Stimulated activated CD4-positive, alpha-beta T cell treated with anti-CD3 and anti-CD28 coated beads, TNF-alpha, amount 100 ng/mL, for 1 hour (primary cell): Measurements from ENCODE around the gene TUBD1.
"Not testable (repeated sequence)": the region's sequence is repeated elsewhere in the genome, so short reads cannot be mapped to it uniquely, and the experiment has no call there.

Source experiments
- DNase-seq, 3 donors: peaks; one replicate each; pipeline ENCODE4 v3.0.0-alpha.2; 2020; ENCODE audit warnings: low read depth in 3 of 3, low spot score in 1 of 3

Gene TUBD1, protein sequence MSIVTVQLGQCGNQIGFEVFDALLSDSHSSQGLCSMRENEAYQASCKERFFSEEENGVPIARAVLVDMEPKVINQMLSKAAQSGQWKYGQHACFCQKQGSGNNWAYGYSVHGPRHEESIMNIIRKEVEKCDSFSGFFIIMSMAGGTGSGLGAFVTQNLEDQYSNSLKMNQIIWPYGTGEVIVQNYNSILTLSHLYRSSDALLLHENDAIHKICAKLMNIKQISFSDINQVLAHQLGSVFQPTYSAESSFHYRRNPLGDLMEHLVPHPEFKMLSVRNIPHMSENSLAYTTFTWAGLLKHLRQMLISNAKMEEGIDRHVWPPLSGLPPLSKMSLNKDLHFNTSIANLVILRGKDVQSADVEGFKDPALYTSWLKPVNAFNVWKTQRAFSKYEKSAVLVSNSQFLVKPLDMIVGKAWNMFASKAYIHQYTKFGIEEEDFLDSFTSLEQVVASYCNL

GRCh38 chr17:59892924-59893675 is at the start of gene TUBD1, which contains the start of gene RPS6KB1:
Gene TUBD1, minus strand, starts transcription at chr17:59892943. Its CDS starts 1,941 bp downstream, at chr17:59891002.
Gene RPS6KB1, plus strand, starts transcription at chr17:59893121. Its CDS starts 64 bp downstream, at chr17:59893185.
- peak; percentile 87 to 97 (median 97) for DNase-seq

GRCh38 chr17:59941131-59941530 is 48.4 kb upstream of the TUBD1 start:
- no peak for DNase-seq

GRCh38 chr17:59940697-59941096 is 48.0 kb upstream of the TUBD1 start:
- not testable (repeated sequence) for DNase-seq

DNA sequence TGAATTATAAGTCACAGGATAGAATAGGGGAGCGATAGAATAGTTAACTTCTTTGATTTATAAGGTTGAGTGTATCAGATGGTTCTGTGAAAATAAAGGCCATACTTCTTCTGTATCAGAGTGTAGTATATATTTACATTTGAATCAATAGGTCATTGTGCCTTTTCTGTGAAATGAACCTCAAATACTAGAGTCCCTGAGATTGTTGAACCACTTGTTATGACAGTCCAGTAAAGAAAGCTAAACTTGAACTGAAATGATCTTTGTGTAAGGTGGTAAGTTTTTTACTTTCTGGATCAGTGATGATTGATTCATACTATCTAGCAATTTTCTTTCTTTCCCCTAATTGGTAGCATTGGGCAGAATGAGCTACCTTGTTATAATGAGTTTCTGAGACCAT is 40.6 kb upstream of the TUBD1 start:
- DNase-seq, result not testable (repeated sequence)

DNA sequence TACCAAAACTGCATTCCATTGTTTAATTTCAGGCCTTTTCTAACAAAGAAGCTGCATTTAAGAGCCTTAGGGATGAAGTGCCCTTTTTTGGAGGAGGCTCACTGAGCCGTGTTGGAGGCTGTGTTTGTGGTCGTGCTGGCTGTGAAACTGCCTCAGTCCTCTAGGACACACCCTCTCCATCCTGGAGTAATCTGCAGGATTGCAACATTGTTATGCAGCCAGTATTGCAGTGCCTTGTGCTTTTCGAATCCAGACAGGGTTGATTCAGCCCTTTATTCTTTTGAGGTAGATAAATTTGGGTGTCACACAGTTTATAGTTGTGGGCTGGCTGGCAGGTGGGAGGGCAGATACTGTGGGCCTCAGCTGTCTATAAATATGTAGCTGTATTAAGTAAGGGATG is 38.0 kb upstream of the TUBD1 start:
- not testable (repeated sequence) for DNase-seq

DNA sequence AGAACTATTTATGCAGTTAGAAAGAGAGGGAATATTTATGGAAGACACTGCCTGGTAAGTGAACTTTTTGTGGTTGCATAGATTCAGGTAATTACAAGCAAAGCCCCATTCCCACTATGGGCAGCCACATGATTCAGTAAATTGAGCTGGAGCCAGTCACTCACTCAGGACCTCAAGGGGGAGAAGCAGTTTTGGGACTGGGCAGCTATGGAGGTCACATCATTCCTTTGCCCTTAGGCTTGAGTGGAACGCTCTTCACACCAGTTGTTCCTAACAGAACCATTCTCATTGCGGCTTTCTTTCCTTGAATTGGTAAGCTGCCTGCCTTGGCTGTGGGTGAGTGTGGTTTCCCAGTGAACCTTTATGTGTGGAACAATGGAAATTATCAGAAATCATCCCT is 37.4 kb upstream of the TUBD1 start:
- DNase-seq, result not testable (repeated sequence)

DNA sequence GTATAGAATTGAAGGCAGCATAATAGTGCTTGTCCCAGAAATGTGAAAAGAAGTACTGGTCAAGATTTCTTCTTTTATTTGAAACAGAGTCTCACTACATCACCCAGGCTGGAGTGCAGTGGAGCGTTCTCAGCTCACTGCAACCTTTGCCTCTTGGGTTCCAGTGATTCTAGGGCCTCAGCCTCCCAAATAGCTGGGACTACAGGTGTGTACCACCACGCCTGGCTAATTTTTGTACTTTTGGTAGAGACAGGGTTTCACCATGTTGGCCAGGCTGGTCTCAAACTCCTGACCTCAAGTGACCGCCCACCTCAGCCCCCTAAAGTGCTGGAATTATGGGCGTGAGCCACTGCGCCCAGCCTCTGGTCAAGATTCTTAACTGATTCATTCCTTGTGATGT is 27.9 kb upstream of the TUBD1 start:
- not testable (repeated sequence) for DNase-seq

DNA sequence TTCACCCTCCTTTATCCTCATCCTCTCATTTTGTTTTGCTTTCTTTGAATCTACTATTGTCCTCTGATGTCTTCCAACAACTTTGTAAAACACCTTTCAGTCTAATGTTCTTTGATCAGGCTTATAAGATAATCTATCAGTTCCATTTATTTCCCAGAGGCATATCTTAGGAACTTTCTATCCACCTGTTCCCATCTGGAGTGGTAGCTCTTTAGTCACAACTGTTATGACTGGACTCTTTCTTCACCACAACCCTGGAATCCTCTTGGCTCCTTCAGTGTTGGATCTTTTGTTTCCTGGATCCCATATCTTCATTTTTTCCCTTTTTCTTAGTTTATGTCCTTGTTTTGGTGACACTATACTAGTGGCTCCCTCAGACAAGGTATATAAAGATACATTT is 23.7 kb upstream of the TUBD1 start:
- DNase-seq, result no peak

DNA sequence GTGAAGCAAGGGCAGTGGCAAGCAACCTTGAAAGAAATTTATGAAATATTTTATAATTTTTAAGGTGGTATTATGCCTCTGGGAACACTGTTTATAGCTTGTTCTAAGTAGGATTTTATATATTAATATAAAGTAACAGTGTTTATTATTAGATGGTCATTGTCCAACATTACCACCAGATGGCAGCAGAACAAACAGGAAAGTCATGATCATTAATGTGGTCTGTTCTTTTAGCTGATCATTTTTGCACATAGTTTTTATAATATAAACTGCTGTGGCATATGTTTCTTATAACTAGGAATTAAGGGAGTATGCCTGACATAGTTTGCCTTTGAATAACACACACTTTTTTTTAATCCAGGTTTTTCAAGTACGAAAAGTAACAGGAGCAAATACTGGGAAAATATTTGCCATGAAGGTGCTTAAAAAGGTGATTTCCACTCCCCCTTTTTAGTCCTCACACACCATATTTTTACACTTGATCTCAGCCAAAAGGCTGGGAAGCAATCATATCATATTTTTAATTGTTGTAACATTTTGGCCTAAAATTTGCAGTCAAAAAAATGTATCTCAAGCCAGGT is 21.6 kb upstream of the TUBD1 start:
- no peak for DNase-seq

DNA sequence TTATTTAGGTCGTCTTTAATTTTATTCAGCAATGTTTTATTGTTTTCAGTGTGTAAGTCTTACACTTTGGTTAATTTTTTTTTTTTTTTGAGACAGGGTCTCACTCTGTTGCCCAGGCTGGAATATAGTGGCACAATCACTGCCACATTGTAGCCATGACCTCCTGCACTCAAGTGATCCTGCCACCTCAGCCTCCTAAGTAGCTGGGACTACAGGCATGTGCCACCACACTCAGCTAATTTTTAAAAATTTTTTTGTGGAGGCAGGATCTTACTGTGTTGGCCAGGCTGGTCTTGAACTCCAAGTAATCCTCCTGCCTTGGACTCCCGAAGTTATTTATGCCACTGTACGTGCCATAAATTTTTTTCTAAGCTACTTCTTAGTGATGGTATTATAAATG is 14.7 kb upstream of the TUBD1 start:
- DNase-seq, result no peak

- no peak for DNase-seq
These were observed 10.7 kb upstream of the TUBD1 start for GRCh38 chr17:59903455-59903854.

DNA sequence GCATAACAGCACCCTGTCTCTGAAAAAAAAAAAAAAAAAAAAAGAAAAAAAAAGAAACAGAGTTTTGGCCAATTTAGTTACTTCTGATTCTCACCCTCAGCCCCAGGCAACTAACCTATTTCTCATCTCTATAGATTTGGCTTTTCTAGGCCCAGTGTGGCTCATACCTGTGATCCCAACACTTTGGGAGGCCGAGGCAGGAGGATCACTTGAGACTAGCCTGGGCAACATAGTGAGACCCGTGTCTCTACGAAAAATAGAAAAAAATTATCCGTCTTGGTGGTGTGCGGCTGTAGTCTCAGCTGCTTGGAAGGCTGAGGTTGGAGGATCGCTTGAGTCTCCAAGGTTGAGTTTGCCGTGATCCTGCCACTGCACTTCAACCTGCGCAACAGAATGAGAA is 8.9 kb upstream of the TUBD1 start:
- DNase-seq, result no peak

GRCh38 chr17:59899099-59899498 is 6.4 kb upstream of the TUBD1 start:
- no peak for DNase-seq

DNA sequence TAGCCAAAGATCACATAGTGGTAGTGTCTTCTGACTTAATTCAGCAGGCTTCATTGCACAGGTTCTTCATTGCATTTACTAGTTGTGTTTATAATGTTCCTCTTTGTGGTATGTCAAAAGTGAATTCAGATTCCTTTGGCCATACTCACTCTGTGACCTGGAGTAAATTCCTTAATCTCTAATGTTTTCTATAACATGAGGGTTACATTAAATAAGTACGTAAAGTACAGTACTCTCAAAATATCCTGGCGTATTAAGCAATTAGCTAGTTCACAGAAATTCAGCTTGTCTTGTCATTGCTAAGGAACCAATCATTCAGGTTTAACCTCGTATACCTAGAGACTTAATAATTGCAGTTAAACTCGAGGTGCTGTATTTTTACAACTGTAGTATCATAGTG is 4.3 kb upstream of the TUBD1 start:
- no peak for DNase-seq

GRCh38 chr17:59893676-59894100 is 945 bp upstream of the TUBD1 start:
- DNase-seq, result no peak

GRCh38 chr17:59892251-59892923 is 356 bp downstream of the TUBD1 start:
- DNase-seq, result peak in 1 of 3 donors; percentile 5

GRCh38 chr17:59890720-59891119 is 2.0 kb downstream of the TUBD1 start:
- DNase-seq, result no peak

DNA sequence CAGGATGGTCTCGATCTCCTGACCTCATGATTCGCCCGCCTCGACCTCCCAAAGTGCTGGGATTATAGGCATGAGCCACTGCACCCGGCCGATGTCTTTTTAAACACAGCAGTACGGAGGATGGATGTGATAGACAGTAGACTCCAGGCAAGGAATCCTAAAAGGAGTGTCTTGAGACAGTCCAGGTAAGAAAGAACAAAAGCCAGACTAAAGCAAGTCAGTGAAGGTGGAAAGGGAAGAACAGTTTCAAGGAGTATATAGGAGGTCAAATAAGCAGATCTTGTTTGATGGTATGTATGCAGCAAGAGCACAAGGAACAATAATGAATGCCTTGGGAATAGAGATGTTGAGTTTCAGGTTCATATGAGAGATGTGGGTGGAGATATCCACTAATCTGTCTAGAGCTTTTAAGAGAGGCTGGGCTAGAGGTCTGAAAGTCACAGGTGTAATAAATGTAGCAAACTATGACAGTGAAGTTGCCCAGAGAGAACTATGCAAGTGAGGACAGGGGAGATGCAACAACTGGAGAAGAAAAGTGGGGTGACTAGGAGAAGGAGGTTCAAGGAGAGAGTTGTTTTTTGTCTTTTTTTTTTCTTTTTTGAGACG is 4.5 kb downstream of the TUBD1 start:
- DNase-seq, result no peak

DNA sequence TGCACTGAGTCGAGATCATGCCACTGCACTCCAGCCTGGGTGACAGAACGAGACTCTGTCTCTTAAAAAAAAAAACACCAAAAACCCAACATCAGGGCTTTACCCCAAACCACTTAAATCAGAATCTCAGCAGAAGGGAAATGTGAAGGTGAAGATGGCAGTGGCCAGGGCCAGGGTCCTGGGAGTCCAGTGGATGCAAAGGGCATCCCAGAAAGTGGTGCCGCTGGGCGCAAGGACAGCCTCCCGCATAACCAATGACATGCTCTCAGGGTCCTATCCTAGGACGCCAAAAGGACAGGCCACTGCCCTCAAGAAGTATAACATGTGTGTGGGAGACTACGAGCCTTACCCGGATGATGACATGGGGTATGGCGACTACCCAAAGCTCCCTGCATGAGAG is 7.9 kb downstream of the TUBD1 start:
- no peak for DNase-seq

- DNase-seq, result no peak
These were observed 14.1 kb downstream of the TUBD1 start for GRCh38 chr17:59878624-59879023.

- DNase-seq, result no peak
These were observed 14.8 kb downstream of the TUBD1 start for GRCh38 chr17:59877965-59878364.
